BJ (cell line): Measurements from ENCODE around the gene CHRM1. TPM values are rescaled to one million over a fixed set of nuclear protein-coding genes. Genes with fewer than 3 reads are reported as not detected.

ENCODE experiments used
- CTCF ChIA-PET: fragments of 350-600 bp; formaldehyde crosslinking; extraction: SDS; loops from one replicate; lab custom pipeline; 2021; ENCODE audit warnings: antibody characterized with exemption, inconsistent platforms; lab: Yijun Ruan, JAX
- POLR2A ChIA-PET: fragments of 300-600 bp; sonication (Branson Sonifier 250); formaldehyde crosslinking; extraction: SDS; loops from one replicate; lab custom pipeline; 2021; ENCODE audit warnings: antibody characterized with exemption; lab: Charles Lee
- DNase-seq: peaks from one replicate; pipeline ENCODE4 v3.0.0-alpha.2; 2011; ENCODE audit warnings: low read depth
- H3K27me3 ChIP-seq: 2 replicates; pipeline ENCODE4 v1.6.0; 2011; ENCODE audit warnings: low read length; ENCODE audit not compliant: control insufficient read depth, insufficient read depth
- H3K36me3 ChIP-seq: 2 replicates; pipeline ENCODE4 v1.5.1; 2011; ENCODE audit warnings: low read length; ENCODE audit not compliant: control insufficient read depth, insufficient read depth
- H3K4me3 ChIP-seq: 2 replicates; pipeline ENCODE4 v1.5.1; 2011; ENCODE audit warnings: low read depth, mild to moderate bottlenecking, control low read depth, low read length
- CTCF ChIP-seq: IDR thresholded peaks from 2 replicates; pipeline ENCODE4 v1.5.1; 2011; ENCODE audit warnings: low read depth, mild to moderate bottlenecking, control low read depth, inconsistent platforms, low read length, moderate library complexity; ENCODE audit not compliant: insufficient read depth
- polyA plus RNA-seq: library from polyadenylated mRNA; depleted of rRNA; stranded (reverse); fragments of >200 nt; gene quantifications from 2 replicates; pipeline ENCODE4 v1.2.3, GENCODE V29; 2011

Gene CHRM1
- polyA plus RNA-seq, 1 experiment = not detected

GRCh38 chr11:62889484-62890437, 31.4 kb downstream of the CHRM1 start:
- DNase-seq = no peak

GRCh38 chr11:62889126-62889483, 32.1 kb downstream of the CHRM1 start:
- ChIA-PET POLR2A (no interaction called here), CTCF (interaction anchor here (1.1 to 1.3 kb wide), 2 partner anchors 10 to 17 kb away, joined by 4 to 6 read pairs; no protein-coding TSS in a partner anchor)
- H3K4me3 ChIP-seq = no peak overlapping the region
- peaks cover 32% of the 10 kb centered on the region for H3K36me3 ChIP-seq
- TF ChIP-seq CTCF = no peak
- DNase-seq = no peak
- H3K27me3 ChIP-seq = no peaks in the 10 kb centered on the region

More at GRCh38 chr11:62889484-62890437, 31.4 kb downstream of the CHRM1 start:
- TF ChIP-seq CTCF = no peak
- POLR2A ChIA-PET = interaction anchor here (0.7 kb wide), 1 partner anchor 33 kb away, joined by 20 read pairs; no protein-coding TSS in a partner anchor
- H3K4me3 ChIP-seq = no peak overlapping the region
- no peaks in the 10 kb centered on the region for H3K27me3 ChIP-seq
- H3K36me3 ChIP-seq = peaks cover 28% of the 10 kb centered on the region
- CTCF ChIA-PET = interaction anchor here (1.1 to 1.3 kb wide), 3 partner anchors 9 to 17 kb away, joined by 3 to 6 read pairs (median 4); no protein-coding TSS in a partner anchor

GRCh38 chr11:62888406-62888805, 32.8 kb downstream of the CHRM1 start:
- H3K36me3 ChIP-seq = peaks cover 32% of the 10 kb centered on the region
- H3K4me3 ChIP-seq = no peak overlapping the region
- POLR2A ChIA-PET = no interaction called here
- DNase-seq = no peak
- CTCF ChIA-PET = interaction anchor here (1.3 kb wide), 1 partner anchor 18 kb away, joined by 3 read pairs; no protein-coding TSS in a partner anchor
- H3K27me3 ChIP-seq = no peaks in the 10 kb centered on the region
- no peak for TF ChIP-seq CTCF

- ChIA-PET POLR2A (interaction anchor here (1.3 kb wide), 1 partner anchor 44 kb away, joined by 4 read pairs; no protein-coding TSS in a partner anchor), CTCF (interaction anchor here (1.1 to 6.6 kb wide), 4 partner anchors 14 to 99 kb away, joined by 3 to 43 read pairs (median 4); partner anchors contain the start of gene TMEM179B)
- Histone ChIP-seq H3K27me3 (no peaks in the 10 kb centered on the region), H3K4me3 (no peak overlapping the region), H3K36me3 (peaks cover 38% of the 10 kb centered on the region)
- no peak for TF ChIP-seq CTCF
- DNase-seq = no peak
Measured at GRCh38 chr11:62885137-62885750, 35.9 kb downstream of the CHRM1 start.
